Hematopoietic multipotent progenitor cell treated with erythropoietin and hydrocortisone succinate and interleukin-3 and kit ligand, for 17 days (in vitro differentiated cells): ENCODE measurements around the gene LYAR.

ENCODE experiments used
- DNase-seq: peaks from one replicate; pipeline ENCODE4 v3.0.0-alpha.2; 2015; ENCODE audit warnings: low spot score

LYAR gene

DNA sequence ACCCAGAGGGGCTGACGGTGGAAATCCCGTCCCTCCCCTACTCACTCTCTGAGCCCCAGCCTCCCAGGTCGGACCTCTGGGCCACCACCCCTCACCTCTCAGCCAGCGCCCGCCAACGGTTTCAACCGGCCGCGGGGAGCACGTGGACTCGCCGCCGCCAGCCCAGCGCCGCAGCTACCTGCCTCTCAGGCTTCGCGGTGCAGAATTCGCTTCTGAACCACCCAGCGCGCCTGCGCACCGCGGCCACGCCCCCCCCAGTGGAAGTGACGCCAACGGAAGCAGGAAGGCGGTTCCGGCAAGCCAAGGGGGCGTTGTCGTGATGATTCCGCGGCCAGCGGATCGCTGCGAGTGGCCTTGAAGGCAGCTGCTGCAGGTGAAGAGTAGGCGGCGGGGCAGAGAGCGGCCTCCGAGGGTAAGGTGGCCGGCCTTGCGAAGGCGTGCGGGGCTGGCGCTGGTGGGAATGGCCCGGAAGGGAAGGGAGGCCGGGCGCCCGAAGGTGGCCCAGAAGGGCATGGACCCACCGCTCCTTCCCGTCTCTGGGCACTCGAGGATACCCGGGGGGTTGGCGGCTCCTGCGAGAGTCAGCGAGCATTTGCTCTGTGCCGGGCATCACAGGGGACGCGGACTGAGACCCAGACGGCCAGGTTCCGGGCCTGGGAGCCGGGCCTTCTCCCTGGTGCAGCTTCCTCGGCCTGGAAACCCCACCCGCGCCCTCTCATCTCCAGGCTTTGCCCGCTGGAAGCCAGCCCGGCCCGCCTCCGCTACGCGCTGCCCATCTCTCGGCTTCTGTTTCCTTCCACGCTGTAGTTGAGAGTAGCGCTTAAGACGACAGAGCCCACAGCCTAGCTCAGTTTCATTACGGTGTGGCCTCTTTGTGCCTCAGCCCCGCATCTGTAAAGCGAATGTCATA, at the start of gene LYAR, which contains the start of gene ZBTB49:
Gene LYAR (minus strand): TSS at position 214 of the 910 bp plus-strand sequence. CDS start 6,412 bp downstream, outside the sequence.
Gene ZBTB49 (plus strand): TSS at position 311 of the 910 bp plus-strand sequence. CDS start 9,695 bp downstream, outside the sequence.
- DNase-seq: peak; percentile 94

DNA sequence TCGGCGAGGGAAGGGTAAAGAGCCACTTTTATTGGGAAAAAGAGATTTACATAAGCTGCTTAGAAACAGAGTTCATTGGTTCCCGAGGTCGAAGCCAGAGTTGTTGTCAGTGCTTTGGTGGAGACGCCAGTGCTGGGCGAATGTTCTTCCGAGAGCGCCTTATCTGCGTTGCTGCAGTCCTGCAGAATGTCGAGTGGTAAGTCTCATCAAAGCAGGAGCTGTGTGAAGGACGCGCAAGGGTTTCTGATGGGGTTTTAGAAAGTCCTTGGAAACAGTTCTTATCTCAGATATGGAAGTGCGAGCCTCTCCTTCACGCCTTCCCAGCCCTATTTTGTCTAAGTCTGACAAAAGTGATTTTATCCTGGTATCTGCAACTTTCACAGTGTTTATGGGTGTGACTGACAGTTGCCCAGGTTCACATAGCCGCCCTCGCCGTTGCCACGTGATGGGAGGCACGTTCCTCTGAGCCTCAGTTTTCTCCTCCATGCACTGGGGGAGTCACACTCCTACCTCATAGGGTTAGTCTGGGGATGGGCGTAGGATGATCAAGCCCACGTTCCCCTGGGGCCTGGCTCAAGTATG, 49.6 kb upstream of the LYAR start:
- peak; percentile 8 for DNase-seq

DNA sequence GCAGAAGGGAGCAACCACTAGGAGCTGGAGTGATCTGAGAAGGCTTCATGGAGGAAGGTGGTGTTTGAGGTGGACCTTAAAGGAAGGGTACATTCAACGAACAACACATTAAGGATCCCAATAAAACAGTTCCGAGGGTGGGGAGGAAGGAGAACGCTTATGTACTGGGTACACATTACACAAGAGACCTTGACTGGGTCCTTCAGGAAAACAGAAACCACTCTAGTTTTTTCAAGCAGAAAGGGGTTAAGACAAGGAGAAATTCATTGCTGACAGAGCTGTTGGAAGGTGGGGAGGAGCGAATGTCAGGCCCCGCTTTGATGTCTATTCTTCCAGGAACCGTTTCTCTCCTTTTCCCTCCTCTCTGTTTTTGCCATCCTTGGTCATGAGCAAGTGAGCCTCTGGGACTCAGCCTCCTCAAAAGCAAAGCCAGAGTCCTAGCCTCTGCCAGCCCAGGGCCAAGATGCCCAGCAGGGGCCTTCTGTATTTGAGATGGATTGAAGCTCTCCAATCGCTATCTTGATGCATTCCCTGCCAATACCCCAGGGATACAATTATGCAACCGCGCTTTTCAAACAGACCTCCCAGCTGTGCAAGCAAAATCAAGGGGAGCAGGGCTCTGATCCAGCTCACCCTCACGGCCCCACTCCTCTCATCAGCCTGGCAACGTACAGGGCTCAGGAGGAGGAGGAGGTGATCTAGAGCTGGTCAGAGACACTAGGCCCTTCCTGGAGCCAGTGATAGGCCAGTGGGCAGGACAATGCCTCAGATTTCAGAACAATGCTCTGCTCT, 48.5 kb upstream of the LYAR start:
- no peak for DNase-seq

GRCh38 chr4:4334798-4335520, 45.0 kb upstream of the LYAR start:
- peak; percentile 77 for DNase-seq

DNA sequence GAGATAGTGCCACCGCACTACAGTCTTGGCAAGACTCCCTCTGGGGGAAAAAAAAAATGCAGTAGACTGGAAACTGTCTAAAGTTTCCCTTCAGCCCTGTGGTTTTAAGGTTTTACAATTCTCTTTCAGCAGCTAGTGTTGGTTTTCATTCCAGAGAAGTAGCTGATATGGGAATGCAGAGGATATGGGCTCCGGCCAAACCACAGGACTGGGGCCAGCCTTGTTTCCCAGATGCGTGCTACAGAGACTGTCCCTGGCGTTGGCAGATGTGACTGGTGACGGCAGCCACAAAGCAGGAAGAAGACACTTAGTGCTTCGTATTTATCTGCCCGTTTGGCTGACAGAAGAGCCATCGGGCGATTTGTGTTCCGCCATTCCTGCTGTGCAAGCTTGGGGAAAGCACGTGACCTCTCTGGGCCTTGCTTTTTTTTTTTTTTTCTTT, 43.3 kb upstream of the LYAR start:
- DNase-seq: no peak

- no peak for DNase-seq
Observed at GRCh38 chr4:4332529-4332928, 42.6 kb upstream of the LYAR start.

- DNase-seq: no peak
Observed at GRCh38 chr4:4330794-4331193, 40.8 kb upstream of the LYAR start.

DNA sequence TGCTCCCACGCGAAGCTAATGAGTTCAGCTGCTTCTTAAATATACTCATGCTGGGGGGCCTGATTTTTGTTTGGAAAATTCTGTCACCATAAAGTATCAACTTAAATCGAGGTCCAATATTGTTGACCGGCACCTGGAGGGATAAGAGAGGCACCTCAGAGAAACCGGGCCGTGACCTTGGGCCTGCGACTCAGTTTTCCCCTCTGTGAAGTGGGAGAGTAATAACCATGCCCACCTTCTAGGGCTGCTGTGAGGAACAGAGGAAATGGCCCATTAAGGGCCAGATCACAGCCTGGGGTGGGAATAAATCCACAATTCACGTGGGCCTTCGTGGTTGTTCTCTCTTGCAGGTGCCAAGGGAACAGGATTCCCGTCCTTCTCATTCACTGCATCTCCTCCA, 39.5 kb upstream of the LYAR start:
- no peak for DNase-seq

- no peak for DNase-seq
Observed at GRCh38 chr4:4328840-4329239, 38.9 kb upstream of the LYAR start.

DNA sequence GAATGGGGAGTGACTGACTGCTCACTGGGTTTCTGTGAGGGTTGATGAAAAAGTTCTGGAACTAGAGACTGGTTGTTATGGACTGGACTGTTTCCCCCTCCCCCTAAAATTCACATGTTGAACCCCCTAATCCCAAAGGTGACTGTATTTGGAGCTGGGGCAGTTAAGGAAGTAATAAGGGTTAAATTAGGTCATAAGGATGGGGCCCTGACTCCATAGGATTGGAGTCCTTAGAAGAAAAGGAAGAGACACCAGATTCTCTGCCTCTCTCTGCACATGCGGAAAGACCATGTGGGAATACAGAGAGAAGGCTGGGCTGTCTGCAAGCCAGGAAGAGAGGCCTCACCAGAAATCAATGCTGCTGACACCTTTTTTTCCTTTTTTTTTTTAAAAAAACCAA, 38.3 kb upstream of the LYAR start:
- no peak for DNase-seq

- DNase-seq: no peak
Observed at GRCh38 chr4:4327652-4328121, 37.7 kb upstream of the LYAR start.

DNA sequence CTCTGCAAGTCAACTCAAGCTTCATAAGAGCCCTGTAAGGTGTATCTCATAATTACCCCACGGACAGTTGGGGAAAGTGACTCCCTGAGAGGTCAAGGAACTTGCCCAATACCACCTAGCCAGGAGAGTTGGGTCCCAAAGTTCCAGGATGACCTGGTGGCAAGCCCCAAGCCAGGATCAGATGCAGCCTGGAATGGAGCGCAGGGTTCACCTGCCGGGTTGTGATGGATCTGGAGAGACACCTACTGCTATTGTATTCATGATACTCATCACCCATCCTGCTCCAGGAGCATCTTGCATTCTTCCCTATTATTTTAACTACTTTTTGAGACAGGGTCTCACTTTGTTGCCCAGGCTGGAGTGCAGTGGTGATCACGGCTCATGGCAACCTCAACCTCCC, 36.2 kb upstream of the LYAR start:
- DNase-seq: no peak

DNA sequence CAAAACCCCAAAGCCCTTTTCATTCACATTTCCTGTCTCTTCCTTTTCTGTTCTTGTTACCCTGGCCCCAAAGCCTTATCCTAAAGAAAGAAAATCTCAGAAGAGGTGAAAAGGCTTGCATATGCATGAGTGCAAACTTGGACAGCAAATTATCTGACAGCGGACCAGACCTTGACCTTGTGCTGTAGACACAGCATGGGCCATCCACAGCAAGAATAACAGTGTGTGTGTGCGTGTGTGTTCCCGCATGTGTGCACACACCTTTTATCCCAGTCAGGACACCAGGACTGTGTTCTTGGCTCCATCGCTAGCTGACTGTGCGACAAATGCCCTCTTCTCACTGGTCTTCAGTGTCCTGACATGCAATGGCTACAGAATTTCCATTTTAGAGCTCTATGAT, 35.4 kb upstream of the LYAR start:
- no peak for DNase-seq

- no peak for DNase-seq
Observed at GRCh38 chr4:4323705-4324534, 34.0 kb upstream of the LYAR start.

- DNase-seq: no peak
Observed at GRCh38 chr4:4321951-4322688, 32.2 kb upstream of the LYAR start.

GRCh38 chr4:4320951-4321714, 31.2 kb upstream of the LYAR start:
- no peak for DNase-seq

DNA sequence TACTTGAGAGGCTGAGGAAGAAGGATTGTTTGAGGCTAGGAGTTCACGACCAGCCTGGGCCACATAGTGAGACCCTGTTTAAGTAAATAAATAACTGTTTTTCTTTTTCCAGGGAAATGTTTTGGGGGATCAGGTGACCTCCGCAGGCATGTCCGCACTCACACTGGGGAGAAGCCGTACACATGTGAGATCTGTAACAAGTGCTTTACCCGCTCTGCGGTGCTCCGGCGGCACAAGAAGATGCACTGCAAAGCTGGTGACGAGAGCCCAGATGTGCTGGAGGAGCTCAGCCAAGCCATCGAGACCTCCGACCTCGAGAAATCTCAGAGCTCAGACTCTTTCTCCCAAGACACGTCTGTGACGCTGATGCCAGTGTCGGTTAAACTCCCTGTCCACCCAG, 30.6 kb upstream of the LYAR start:
- no peak for DNase-seq

- no peak for DNase-seq
Observed at GRCh38 chr4:4317496-4318232, 27.7 kb upstream of the LYAR start.

GRCh38 chr4:4316150-4316495, 26.2 kb upstream of the LYAR start:
- no peak for DNase-seq
